AG09319 (cell line): ENCODE measurements around the gene LSAMP.

Experiments used
- DNase-seq: peaks from one replicate; pipeline ENCODE4 v3.0.0-alpha.2; 2010; ENCODE audit warnings: low read depth; ENCODE audit errors: extremely low read depth
- TF ChIP-seq, protein P1 (sequence below): IDR thresholded peaks from 2 replicates; pipeline ENCODE4 v1.5.1; 2011; ENCODE audit warnings: low read depth, mild to moderate bottlenecking, inconsistent platforms, low read length, moderate library complexity

The LSAMP gene

GRCh38 chr3:116367761-116368395 is 77.4 kb downstream of the LSAMP start:
- TF ChIP-seq, protein P1, sequence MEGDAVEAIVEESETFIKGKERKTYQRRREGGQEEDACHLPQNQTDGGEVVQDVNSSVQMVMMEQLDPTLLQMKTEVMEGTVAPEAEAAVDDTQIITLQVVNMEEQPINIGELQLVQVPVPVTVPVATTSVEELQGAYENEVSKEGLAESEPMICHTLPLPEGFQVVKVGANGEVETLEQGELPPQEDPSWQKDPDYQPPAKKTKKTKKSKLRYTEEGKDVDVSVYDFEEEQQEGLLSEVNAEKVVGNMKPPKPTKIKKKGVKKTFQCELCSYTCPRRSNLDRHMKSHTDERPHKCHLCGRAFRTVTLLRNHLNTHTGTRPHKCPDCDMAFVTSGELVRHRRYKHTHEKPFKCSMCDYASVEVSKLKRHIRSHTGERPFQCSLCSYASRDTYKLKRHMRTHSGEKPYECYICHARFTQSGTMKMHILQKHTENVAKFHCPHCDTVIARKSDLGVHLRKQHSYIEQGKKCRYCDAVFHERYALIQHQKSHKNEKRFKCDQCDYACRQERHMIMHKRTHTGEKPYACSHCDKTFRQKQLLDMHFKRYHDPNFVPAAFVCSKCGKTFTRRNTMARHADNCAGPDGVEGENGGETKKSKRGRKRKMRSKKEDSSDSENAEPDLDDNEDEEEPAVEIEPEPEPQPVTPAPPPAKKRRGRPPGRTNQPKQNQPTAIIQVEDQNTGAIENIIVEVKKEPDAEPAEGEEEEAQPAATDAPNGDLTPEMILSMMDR, result no peak
- DNase-seq, result no peak

GRCh38 chr3:116356056-116356455 is 89.2 kb downstream of the LSAMP start:
- TF ChIP-seq, protein P1, result no peak
- DNase-seq, result no peak

DNA sequence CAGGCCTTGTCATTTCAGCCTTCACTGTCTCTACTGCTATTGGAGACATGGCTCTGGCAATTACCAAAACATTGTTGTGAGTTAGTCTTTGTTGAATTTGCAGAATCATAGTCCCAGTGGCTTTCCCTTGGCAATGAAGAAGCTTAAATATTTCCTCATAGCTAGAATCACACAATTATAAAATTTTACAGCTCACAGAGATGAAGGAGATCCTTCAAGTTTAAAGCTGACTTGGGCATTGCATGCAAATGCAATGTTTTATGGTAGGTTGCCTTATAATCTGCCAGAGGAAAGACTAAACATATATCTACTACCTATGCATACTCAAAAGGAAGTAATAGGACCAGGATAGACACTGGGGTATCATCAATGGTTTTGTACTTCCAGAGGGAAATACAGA is 90.9 kb downstream of the LSAMP start:
- DNase-seq, result no peak
- TF ChIP-seq, protein P1, result no peak

DNA sequence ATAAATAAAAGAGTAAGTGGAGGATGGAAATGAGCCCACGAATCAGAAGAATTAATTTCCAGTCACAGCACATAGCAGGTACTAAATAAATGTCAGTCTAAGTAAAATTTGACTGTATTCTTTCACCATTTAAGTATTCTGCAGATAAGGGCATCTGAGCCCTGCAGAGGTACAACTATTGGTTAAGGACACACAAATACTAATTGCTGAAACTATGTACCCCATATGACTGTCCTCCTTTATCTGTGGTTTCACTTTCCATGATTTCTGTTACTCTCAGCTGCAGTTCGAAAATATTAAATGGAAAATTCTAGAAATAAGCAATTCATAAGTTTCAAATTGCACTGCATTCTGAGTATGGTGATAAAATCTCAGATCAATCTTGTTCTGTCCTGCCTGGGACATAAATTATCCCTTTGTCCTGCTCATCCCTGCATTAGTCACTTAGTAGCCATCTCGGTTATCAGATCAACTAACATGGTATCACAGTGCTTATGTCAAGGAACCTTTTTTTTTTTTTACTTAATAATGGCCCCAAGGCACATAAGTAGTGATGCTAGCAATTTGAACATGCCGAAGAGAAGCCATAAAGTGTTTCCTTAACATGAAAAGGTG is 95.1 kb downstream of the LSAMP start:
- DNase-seq, result no peak
- TF ChIP-seq, protein P1, result no peak

GRCh38 chr3:116348216-116348615 is 97.1 kb downstream of the LSAMP start:
- TF ChIP-seq, protein P1, result no peak
- DNase-seq, result no peak

DNA sequence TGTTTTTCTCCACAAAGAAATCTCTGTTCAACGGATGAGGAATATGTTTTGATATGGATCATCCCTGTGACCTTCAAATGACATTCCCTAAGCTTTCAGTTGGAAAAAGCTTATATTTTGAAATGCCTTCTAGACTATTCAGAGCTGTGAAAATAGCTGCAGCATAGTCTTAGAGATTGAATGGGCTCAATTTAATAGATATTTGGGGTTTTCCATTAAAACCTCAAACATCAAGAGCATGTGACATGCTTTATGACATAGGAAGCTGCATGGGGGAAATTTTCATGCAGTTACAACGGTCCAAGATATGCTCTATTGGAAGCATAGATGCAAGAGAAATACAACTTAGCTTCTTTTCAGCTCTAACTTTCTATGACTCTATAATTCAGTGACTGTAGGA is 102.8 kb downstream of the LSAMP start:
- DNase-seq, result no peak
- TF ChIP-seq, protein P1, result no peak

DNA sequence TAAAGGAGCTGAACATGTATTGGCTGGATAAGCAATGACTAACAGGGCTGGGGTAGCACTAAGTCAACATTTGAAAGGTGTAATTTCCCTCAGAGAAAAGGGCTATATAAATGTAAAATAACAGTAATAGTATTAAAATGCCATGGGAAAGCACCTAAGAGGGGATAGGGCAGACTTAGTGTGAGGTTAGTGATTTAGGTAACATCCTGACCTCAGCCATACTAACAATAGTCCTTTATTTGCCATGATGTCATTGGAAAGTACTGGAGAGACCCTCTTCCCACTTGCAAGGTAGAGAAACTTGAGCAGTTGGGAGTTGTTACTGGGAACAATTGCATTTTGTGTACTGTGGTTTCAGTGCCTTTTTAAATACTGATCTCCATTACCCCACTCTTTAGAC is 103.4 kb downstream of the LSAMP start:
- DNase-seq, result no peak
- TF ChIP-seq, protein P1, result no peak
